Memory B cell (primary cell): Measurements from ENCODE around the gene FMNL2.

Source experiments
- ATAC-seq: fragments of 150-1000 bp; cut with Tn5 transposase; 2 replicates; pipeline ENCODE4 v1.10.0; 2021; ENCODE audit warnings: low read depth, mild to moderate bottlenecking, moderate library complexity
- DNase-seq, 2 donors: peaks; one replicate each; pipeline ENCODE4 v3.0.0; 2022; ENCODE audit warnings: low spot score in 2 of 2
- H3K27ac Mint-ChIP-seq: one replicate; pipeline ENCODE4 v1.8.0; 2022; ENCODE audit warnings: mild to moderate bottlenecking, moderate library complexity, mixed read lengths
- H3K27me3 Mint-ChIP-seq: one replicate; pipeline ENCODE4 v1.8.0; 2022; ENCODE audit warnings: mixed read lengths
- H3K36me3 Mint-ChIP-seq: one replicate; pipeline ENCODE4 v1.8.0; 2022; ENCODE audit warnings: mild to moderate bottlenecking, mixed read lengths
- H3K4me1 Mint-ChIP-seq: one replicate; pipeline ENCODE4 v1.8.0; 2022; ENCODE audit warnings: mixed read lengths
- H3K4me3 Mint-ChIP-seq: one replicate; pipeline ENCODE4 v1.8.0; 2022; ENCODE audit warnings: mild to moderate bottlenecking, moderate library complexity, mixed read lengths
- H3K9me3 Mint-ChIP-seq: one replicate; pipeline ENCODE4 v1.8.0; 2022; ENCODE audit warnings: mixed read lengths

FMNL2 gene

GRCh38 chr2:152542995-152543481, 208.1 kb downstream of the FMNL2 start:
- Mint-ChIP-seq H3K4me1 (peaks cover 3% of the 10 kb centered on the region), H3K27ac (no peak overlapping the region), H3K27me3 (peaks cover under 1% of the 10 kb centered on the region), H3K9me3 (no peaks in the 10 kb centered on the region), H3K36me3 (no peaks in the 10 kb centered on the region), H3K4me3 (no peak overlapping the region)
- ATAC-seq (no peak), DNase-seq (no peak)

GRCh38 chr2:152543717-152544116, 208.7 kb downstream of the FMNL2 start:
- Mint-ChIP-seq H3K27me3 (no peaks in the 10 kb centered on the region), H3K4me3 (no peak overlapping the region), H3K9me3 (no peaks in the 10 kb centered on the region), H3K4me1 (peaks cover 3% of the 10 kb centered on the region), H3K27ac (no peak overlapping the region), H3K36me3 (no peaks in the 10 kb centered on the region)
- DNase-seq, result no peak
- no peak for ATAC-seq

GRCh38 chr2:152544638-152545037, 209.7 kb downstream of the FMNL2 start:
- no peak for ATAC-seq
- Mint-ChIP-seq H3K4me3 (no peak overlapping the region), H3K27ac (no peak overlapping the region), H3K9me3 (no peaks in the 10 kb centered on the region), H3K27me3 (no peaks in the 10 kb centered on the region), H3K36me3 (no peaks in the 10 kb centered on the region), H3K4me1 (peaks cover 3% of the 10 kb centered on the region)
- no peak for DNase-seq

GRCh38 chr2:152546230-152546837, 211.4 kb downstream of the FMNL2 start:
- no peak for ATAC-seq
- no peak overlapping the region for H3K27ac Mint-ChIP-seq
- no peak for DNase-seq
- H3K36me3 Mint-ChIP-seq, result no peaks in the 10 kb centered on the region
- no peaks in the 10 kb centered on the region for H3K27me3 Mint-ChIP-seq
- H3K4me1 Mint-ChIP-seq, result peaks cover 3% of the 10 kb centered on the region
- H3K4me3 Mint-ChIP-seq, result no peak overlapping the region
- no peaks in the 10 kb centered on the region for H3K9me3 Mint-ChIP-seq

GRCh38 chr2:152548111-152548875, 213.3 kb downstream of the FMNL2 start:
- H3K27me3 Mint-ChIP-seq, result no peaks in the 10 kb centered on the region
- H3K4me3 Mint-ChIP-seq, result no peak overlapping the region
- no peaks in the 10 kb centered on the region for H3K36me3 Mint-ChIP-seq
- no peak for DNase-seq
- ATAC-seq, result no peak
- H3K4me1 Mint-ChIP-seq, result peaks cover 3% of the 10 kb centered on the region
- H3K27ac Mint-ChIP-seq, result no peak overlapping the region
- H3K9me3 Mint-ChIP-seq, result no peaks in the 10 kb centered on the region

GRCh38 chr2:152548996-152549395, 214.0 kb downstream of the FMNL2 start:
- DNase-seq (no peak), ATAC-seq (no peak)
- Mint-ChIP-seq H3K27me3 (no peaks in the 10 kb centered on the region), H3K27ac (no peak overlapping the region), H3K9me3 (no peaks in the 10 kb centered on the region), H3K4me1 (peaks cover 3% of the 10 kb centered on the region), H3K36me3 (no peaks in the 10 kb centered on the region), H3K4me3 (no peak overlapping the region)

GRCh38 chr2:152549423-152549822, 214.4 kb downstream of the FMNL2 start:
- H3K36me3 Mint-ChIP-seq, result no peaks in the 10 kb centered on the region
- no peaks in the 10 kb centered on the region for H3K9me3 Mint-ChIP-seq
- no peak for ATAC-seq
- H3K4me1 Mint-ChIP-seq, result peaks cover 3% of the 10 kb centered on the region
- no peaks in the 10 kb centered on the region for H3K27me3 Mint-ChIP-seq
- H3K4me3 Mint-ChIP-seq, result no peak overlapping the region
- no peak overlapping the region for H3K27ac Mint-ChIP-seq
- no peak for DNase-seq

- DNase-seq (no peak), ATAC-seq (no peak)
- Mint-ChIP-seq H3K27me3 (no peaks in the 10 kb centered on the region), H3K9me3 (no peaks in the 10 kb centered on the region), H3K4me3 (no peak overlapping the region), H3K27ac (no peak overlapping the region), H3K36me3 (no peaks in the 10 kb centered on the region), H3K4me1 (no peaks in the 10 kb centered on the region)
Observed at GRCh38 chr2:152550386-152550785, 215.4 kb downstream of the FMNL2 start.

- Mint-ChIP-seq H3K4me1 (no peaks in the 10 kb centered on the region), H3K36me3 (no peaks in the 10 kb centered on the region), H3K27ac (no peak overlapping the region), H3K9me3 (no peaks in the 10 kb centered on the region), H3K4me3 (no peak overlapping the region), H3K27me3 (no peaks in the 10 kb centered on the region)
- DNase-seq (no peak), ATAC-seq (no peak)
Observed at GRCh38 chr2:152552888-152553287, 217.9 kb downstream of the FMNL2 start.

- no peaks in the 10 kb centered on the region for H3K27me3 Mint-ChIP-seq
- no peak for ATAC-seq
- H3K4me3 Mint-ChIP-seq, result no peak overlapping the region
- no peaks in the 10 kb centered on the region for H3K4me1 Mint-ChIP-seq
- no peaks in the 10 kb centered on the region for H3K36me3 Mint-ChIP-seq
- DNase-seq, result no peak
- no peaks in the 10 kb centered on the region for H3K9me3 Mint-ChIP-seq
- no peak overlapping the region for H3K27ac Mint-ChIP-seq
Observed at GRCh38 chr2:152553518-152553917, 218.5 kb downstream of the FMNL2 start.

- no peak for ATAC-seq
- H3K27me3 Mint-ChIP-seq, result no peaks in the 10 kb centered on the region
Observed at GRCh38 chr2:152555048-152555447, 220.1 kb downstream of the FMNL2 start.

GRCh38 chr2:152556506-152556905, 221.5 kb downstream of the FMNL2 start:
- Mint-ChIP-seq H3K9me3 (no peaks in the 10 kb centered on the region), H3K27me3 (no peaks in the 10 kb centered on the region), H3K27ac (no peak overlapping the region), H3K4me1 (no peaks in the 10 kb centered on the region), H3K4me3 (no peak overlapping the region), H3K36me3 (no peaks in the 10 kb centered on the region)
- DNase-seq (no peak), ATAC-seq (no peak)

More at GRCh38 chr2:152555048-152555447, 220.1 kb downstream of the FMNL2 start:
- no peak for DNase-seq
- no peaks in the 10 kb centered on the region for H3K9me3 Mint-ChIP-seq
- H3K4me1 Mint-ChIP-seq, result no peaks in the 10 kb centered on the region
- no peaks in the 10 kb centered on the region for H3K36me3 Mint-ChIP-seq
- no peak overlapping the region for H3K4me3 Mint-ChIP-seq
- no peak overlapping the region for H3K27ac Mint-ChIP-seq

- Mint-ChIP-seq H3K36me3 (no peaks in the 10 kb centered on the region), H3K27ac (no peak overlapping the region), H3K4me1 (no peaks in the 10 kb centered on the region), H3K9me3 (no peaks in the 10 kb centered on the region), H3K4me3 (no peak overlapping the region), H3K27me3 (no peaks in the 10 kb centered on the region)
- DNase-seq (no peak), ATAC-seq (no peak)
Observed at GRCh38 chr2:152557273-152557888, 222.4 kb downstream of the FMNL2 start.

GRCh38 chr2:152558158-152558984, 223.4 kb downstream of the FMNL2 start:
- Mint-ChIP-seq H3K27ac (no peak overlapping the region), H3K36me3 (no peaks in the 10 kb centered on the region), H3K27me3 (no peaks in the 10 kb centered on the region), H3K4me1 (no peaks in the 10 kb centered on the region), H3K9me3 (no peaks in the 10 kb centered on the region), H3K4me3 (no peak overlapping the region)
- ATAC-seq (no peak), DNase-seq (no peak)
